GM12891 (cell line): Measurements from ENCODE around the gene BCL7B.

Experiments
- POLR2A ChIP-seq: IDR thresholded peaks from 2 replicates; pipeline ENCODE4 v1.6.1; 2011; ENCODE audit warnings: low read depth, low read length, control low read depth
- TAF1 ChIP-seq: IDR thresholded peaks from 2 replicates; pipeline ENCODE4 v1.6.1; 2011; ENCODE audit warnings: low read depth, low read length, control low read depth

DNA sequence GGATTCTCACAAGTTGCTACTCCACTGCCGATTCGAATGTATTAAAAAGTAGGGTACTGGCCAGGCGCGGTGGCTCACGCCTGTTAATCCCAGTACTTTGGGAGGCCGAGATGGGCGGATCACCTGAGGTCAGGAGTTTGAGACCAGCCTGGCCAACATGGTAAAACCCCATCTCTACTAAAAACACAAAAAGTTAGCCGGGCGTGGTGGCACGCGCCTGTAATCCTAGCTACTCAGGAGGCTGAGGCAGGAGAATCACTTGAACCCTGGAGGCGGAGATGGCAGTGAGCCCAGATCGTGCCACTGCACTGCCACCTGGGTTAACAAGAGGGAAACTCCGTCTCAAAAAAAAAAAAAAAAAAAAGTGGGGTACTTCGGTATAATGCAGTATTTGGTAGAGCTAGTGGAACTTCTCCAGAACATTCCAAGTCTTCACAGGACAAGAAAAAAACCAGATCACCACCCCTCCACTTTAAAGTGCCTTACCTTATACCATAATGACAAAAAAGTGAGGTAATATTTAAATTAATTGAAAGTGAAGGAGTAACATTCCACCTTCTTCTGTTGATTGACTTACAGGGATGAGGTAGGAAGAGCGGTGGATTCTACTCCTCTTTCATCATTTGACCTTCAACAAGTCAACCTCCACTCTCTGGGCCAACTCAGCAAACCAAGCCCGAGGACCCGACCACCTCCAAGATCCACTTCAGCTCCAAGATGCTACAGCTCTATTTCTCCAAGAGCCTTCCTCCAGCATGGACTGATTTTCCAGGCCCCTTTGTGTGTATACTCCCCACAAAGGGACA lies 37.4 kb downstream of the BCL7B start:
- TF ChIP-seq TAF1 = no peak
- no peak for TF ChIP-seq POLR2A
